T-helper 2 cell treated with Interferon-gamma antibody and Interleukin-4, amounts not matched to agents 100 ng/mL and 5 ng/mL, for 36 hours (primary cell): ENCODE data around the gene COASY. TPM values are rescaled to one million over a fixed set of nuclear protein-coding genes. Genes with fewer than 3 reads are reported as not detected.

Experiments
- intact Hi-C: fragments of 100-400 bp; cut with micrococcal nuclease; formaldehyde crosslinking; loops from one replicate; pipeline ENCODE4 v1.15.1; 2023
- total RNA-seq: library from RNA; stranded (reverse); gene quantifications from 2 replicates; pipeline ENCODE4 v1.2.3, GENCODE V29; 2022

COASY gene
- 83.5 and 90.0 TPM in 2 replicates for total RNA-seq

DNA sequence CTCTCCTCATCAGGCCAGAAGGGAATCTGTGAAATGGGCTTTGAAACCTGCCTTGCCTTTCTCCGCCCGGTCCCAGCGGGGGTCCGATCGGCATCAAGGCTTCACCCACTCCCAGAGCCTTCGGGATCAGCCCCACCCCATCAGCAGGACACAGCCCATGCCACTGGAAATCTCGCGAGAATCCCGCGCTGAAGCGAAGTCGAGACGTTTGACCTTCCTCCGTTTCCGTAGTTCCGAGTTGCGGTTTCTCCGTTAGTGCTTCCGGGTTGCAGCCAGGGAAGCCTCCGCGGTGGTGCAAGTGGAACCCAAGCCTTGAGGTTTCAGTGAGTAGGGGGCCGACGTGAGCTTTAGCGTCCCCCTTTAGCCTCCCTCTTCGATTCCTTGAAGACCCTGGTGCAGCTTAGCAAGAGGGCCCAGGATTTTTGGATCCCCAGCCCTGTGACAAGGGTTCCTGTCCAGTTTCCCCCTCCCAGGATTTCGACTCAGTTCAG, at the start of gene COASY:
Gene COASY (plus strand): TSS at position 252 of the 491 bp plus-strand sequence. CDS start 475 bp downstream, outside the sequence.
- intact Hi-C loops, result loop anchor here (2.0 kb wide), 1 partner anchor 15 kb away; the partner anchor contains the start of gene PSMC3IP

DNA sequence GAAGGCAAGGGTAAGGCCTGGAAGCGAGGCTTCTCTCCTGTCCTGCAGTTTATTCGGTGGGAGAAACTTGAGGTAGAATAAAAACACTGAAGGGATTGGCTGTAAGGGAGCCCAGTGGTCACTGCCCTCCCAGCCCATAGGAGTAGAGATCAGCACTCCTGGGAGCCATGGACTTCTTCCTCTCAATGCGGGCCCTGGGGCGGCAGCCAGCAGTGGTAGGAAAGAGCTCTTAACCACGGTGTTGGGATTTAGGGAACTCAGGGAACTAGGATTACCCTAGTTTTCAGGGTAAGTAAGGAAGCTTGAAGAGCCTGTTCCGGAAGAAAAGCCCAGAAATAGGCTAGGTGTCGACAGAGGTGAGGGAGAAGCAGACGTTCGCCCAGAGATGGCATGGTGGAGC, 49.7 kb upstream of the COASY start:
- intact Hi-C loops, result no loop called here

DNA sequence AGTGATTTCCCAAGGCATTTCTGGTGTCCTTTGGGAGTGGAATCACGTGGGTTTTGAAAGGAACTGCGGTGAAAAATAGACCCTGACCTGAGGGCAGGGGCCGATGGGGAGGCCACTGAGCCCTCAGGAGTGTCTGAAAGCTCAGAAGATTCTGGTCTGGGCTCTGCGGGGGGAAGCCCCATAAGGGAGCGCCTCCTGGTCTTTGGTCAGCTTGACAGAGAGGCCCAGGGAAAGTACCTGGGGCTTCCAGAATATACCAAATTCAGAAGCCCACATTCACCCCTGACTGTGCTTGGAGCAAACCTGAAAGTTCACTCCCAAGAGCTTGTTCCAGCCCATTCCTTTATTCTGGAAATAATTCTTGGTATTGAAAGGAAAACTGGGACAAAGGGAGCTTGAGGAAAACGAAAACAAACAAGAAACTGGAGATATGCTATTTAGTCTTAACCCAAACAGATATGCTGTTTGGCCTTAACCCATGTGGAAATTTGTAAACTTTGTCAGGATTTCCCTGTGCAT, 49.2 kb upstream of the COASY start:
- intact Hi-C loops, result no loop called here

DNA sequence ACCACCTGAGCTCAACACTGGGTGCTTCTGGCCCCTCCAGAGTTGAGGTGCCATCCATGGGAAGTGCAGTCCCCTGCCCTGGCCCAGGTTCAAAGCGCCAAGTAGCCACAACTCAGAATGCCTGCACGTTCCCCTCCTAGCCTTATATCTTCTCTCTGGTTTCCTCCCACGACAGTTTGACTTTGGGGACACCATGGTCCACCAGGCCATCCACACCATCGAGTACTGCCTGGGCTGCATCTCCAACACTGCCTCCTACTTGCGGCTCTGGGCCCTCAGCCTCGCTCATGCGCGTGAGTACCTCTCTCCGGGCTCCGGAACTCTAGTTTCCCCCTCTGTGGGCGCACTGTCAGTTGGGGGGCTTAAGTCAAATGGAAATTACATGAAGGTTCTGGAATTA, 48.3 kb upstream of the COASY start:
- intact Hi-C loops, result no loop called here

DNA sequence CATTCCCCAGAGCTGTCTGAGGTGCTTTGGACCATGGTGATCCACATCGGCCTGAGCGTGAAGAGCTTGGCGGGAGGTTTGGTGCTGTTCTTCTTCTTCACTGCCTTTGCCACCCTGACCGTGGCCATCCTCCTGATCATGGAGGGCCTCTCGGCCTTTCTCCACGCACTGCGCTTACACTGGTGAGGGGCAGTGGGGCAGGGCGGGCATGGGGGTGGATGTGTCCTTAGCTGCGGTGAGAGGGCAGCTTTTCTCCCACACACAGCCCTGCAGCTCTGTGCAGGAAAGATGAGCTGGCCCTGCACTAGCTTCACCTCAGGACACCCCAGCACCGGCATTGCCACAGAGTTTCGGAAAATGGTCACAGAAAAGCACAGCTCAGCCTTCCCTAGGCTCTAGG, 47.7 kb upstream of the COASY start:
- intact Hi-C loops, result no loop called here

DNA sequence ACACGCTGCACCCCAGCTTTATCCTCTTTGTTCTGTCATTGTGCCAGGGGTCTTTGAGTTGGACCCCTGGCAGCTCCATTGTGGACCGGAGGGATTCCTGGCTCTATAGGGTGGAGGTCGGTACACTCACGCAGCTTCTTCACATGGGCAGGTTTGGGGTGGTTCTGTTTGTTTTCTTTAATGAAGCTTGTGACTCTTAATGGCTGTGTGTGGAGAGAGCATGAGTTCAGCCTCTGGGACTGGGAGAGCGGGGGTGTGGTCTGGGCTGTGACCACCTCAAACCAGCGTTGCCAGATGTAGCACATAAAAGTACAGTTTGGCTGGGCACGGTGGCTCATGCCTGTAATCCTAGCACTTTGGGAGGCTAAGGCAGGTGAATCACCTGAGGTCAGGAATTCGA, 47.1 kb upstream of the COASY start:
- intact Hi-C loops, result loop anchor here (5.0 kb wide), 1 partner anchor 73 kb away; no protein-coding TSS in a partner anchor

DNA sequence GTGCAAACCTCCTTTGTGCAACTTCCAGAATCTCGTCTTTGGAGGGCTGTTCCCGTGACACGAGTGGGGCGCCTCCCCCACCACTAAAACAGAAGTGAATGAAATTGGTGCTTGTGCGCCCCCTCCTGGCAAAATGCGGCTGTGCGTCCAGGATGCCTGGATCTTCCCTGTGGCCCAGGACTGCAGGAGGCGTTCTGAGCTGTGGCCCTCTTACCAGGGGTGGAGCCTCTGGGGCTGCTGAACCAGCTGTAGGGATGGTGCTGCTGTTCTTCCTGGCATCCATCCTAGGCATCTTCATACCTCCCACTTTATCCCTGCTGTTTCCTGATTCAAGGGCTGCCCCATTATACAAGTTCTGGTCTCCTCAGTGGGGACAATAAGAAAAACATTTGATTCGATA, 44.4 kb upstream of the COASY start:
- intact Hi-C loops, result loop anchor here (1.0 to 5.0 kb wide), 5 partner anchors 10 to 195 kb away; partner anchors contain the start of gene ATP6V0A1

DNA sequence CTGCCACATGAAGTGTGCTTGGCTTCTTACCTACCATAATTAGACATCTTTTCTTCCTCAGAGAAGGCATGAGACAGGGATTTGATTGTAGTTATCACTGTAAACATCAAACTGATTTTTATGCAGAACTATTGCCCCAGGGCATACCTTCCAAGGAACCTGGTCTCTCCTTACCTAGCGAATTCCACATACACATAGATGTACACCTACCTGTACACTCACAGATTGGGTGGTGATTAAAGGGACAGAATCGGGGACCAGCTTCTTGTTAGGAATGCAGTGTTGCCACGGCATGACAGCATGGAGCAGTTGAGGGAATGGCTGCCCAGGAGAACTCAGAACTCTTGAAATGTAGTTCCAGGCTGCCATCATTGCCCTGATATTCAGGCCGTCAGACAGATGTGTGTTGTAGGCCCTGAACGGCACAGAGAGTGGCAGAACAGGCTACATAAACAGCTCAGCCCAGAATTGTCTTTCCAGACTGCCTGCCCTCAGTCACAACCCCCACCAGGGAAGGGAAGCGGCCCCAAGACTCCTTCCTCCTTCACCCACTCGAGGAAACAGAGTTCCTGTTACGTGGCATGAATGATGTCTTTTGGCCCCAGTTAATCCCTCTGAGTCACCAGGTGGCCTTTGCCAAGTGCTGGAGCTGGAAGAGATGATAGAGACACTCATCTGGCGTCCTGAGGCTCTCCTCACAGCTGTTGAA, 43.7 kb upstream of the COASY start:
- intact Hi-C loops, result loop anchor here (5.0 kb wide), 1 partner anchor 76 kb away; no protein-coding TSS in a partner anchor

DNA sequence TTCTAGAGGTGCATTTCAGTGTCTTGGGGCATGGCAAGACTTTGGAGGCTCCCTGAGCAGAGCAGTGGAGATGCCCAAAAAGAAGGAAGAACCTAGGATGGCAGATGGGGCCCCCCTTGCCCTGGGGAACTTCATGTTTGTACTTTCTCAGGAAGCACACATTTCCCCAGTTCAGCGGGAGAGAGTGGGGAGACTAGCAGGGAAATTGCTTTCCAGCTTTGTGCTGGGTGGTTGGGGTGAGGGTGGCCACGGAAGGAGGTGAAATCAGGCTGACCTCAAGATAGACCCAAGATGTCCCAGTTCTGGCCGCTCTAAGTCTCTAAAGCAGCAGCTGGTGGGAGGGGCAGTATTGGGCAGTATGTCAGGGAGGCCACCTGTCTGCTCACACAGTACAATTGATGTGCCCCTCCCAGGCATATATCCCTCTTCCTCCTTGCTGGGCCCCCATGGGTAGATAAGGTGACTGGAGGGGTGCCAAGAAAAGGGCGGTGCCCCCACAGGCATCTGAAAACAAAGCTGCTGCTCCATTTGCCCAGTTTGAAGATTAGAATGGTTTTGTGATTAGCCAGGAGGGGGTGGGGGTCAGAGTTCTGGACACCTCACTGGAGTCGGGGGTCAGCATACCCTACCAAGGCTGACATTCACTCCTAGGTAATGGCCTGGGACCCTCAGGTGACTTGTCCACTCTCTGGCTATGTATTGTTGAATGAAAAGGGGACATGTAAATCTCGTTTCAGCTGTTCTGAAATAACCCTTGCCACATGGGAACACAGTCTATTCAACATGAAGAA, 43.0 kb upstream of the COASY start:
- intact Hi-C loops, result loop anchor here (5.0 kb wide), 1 partner anchor 77 kb away; no protein-coding TSS in a partner anchor

DNA sequence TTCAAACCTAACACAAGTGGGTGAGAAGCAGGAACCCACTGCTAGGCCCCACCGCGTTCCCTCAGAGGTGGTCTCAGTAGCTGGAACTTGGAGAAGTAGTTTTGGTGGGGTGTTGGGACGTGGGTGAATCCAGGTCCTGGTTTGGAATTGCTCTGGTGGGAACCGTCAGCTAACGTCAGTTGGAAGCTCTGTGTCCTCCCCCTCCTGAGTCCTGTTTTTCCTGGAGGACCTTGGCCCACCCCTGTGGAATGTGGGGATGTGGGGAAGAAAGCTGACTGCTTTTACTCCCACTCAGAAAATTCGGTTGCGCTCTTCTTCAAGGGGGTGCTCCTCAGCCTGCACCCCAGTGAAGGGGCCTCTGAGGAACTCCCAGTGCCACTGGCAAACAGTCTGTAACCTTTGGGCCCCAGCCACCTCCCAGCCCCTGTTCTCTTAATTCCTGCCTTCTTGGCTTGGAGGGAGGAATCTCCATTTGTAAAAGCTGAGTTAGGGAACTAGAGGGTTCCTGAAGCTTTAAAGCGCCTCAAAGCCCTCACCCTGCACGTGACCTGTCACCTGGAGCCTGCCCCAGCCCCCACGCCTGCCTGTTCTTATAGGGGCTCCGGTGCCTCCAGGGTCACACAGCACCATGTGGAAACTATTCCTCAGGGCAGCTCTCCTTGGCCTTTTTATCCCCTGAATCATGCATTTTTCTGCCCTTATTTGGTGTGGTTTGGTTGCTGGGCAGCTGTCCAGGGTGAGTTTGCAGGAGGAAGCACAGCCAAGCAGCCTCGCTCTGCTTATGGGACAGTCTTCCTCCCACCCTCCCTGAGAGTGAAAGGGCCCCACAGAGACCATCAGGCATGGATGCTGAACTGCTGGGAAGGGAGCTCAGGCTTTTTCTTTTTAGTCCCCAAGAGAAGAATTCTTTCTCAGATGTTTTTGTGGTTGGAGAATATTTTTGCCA, 42.1 kb upstream of the COASY start:
- intact Hi-C loops, result loop anchor here (5.0 kb wide), 1 partner anchor 78 kb away; no protein-coding TSS in a partner anchor

DNA sequence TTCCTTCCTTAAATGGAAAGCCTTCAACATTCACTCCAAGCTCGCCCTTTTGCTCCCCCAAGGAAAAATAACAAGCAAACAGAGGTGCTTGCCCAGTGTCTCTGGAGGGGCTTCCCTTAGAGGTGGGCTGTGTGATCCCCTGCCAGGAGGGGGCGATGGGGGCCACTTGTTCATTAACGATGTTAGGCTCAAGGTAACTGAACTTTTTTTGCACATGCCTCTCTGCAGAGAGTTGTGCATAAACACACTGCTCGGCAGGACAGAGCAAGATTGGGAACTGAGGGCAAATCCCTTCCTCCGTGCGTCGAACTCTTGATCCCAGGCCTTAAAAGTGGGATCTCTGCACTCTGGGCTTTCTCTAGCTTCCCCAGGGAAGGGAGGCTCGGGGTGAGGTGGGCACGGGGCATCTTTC, 41.4 kb upstream of the COASY start:
- intact Hi-C loops, result no loop called here

DNA sequence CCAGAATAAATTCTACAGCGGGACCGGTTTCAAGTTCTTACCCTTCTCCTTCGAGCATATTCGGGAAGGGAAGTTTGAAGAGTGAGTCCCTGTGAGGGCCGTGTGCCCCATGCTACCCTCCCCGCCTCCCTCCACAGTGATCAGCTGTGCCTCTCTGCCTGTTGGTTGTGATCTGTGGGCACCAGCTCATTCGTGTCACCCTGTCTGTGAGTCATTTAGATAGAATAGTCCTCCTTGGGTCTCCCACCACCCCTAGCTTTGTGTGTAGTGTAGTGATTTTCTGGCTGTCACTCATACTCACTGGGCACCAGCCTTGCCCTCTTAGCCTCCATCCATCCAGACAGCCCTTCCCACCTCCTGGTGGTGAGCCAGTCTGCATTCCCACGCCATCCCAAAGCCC, 40.9 kb upstream of the COASY start:
- intact Hi-C loops, result no loop called here

DNA sequence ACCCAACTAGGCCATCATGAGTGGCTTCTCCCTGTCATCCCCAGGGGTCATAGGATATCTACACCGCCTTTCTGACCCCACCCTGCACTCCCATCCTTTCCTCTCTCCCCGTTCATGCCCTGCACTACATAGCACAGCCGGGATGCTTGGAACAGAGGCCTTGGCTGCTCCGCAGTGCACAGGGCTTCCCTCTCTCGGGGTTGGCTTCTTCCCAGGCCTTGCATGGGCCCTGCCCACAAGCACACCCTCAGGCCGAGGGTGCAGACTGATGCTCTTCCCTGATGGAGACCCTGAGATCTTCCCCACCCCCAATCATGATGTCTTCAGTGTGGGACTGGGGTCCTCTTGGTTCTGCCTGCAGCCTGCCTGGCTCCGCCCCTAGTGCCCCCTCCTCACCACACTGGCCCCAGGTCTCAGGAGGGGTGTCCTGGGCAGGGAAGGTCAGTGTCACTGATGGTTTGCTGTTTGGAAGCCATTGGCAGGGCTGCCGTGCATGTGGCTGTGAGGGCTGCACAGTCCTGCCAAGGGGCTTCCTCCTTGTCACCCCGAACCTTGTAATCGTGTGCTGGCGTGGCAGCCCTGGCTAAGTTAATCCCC, 40.2 kb upstream of the COASY start:
- intact Hi-C loops, result no loop called here

DNA sequence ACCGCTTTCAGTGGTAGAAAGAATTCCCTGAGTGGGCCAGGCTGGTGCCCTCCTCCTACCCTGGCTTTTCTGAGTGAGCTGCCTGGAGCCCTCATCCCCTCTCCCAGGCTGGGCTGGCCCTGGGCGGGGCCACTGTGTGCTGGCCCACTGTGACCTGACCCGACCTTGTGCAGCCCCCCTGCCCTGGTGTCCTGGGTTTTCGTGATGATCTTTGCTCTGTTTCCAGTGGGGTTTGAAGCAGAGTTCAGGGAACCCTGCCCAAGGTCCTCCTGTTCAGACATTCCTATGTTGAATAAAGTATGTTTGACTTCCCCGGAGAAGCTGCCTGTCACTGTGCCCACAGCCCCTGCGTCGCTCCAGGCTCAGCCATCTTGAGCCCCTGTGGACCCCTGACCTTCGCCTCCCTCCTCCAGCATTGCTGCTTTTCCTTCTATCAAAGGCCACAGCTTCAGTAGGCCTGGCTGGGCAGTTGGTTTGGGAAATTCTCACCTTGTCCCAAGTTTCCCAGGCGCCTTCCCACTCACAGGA, 39.6 kb upstream of the COASY start:
- intact Hi-C loops, result no loop called here

DNA sequence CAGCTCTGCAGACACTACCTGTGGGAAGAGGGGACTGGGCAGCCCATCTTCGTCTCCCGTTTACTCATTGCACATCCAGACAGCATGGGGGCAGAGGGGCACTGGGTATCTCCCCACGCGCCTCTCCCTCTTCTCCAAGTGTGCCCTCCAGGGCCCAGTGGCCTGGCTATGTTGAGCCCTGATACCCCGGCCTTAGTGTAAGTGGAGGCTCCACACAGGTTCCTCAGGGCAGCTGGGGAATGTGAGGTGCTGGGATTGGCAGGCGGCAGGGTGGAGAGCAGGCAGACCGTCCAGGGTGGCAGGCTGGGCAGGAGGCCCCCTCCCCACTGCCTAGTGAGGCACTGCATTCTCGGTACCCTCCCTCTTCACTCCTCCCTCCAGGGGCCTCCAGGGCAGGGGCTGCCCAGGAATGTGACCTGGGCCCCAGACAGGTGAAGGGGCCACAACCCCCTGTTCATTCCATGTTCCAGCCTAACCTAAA, 39.1 kb upstream of the COASY start:
- intact Hi-C loops, result no loop called here

DNA sequence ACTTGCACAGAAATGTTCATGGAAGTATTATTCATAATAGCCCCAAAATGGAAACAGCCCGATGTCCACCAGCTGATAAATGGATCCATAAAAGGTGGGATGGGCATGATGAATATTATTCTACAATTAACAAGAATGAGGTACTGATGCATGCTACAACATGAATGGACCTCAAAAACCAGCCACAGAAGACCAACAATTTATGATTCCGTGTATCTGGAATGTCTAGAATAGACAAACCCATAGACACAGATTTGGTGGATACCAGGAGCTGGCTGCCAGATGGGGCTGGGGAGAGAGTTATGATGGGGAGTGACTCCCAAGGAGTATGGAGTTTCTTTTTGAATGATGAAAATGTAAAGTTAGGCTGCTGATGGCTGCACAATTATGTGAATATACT, 36.7 kb upstream of the COASY start:
- intact Hi-C loops, result no loop called here

DNA sequence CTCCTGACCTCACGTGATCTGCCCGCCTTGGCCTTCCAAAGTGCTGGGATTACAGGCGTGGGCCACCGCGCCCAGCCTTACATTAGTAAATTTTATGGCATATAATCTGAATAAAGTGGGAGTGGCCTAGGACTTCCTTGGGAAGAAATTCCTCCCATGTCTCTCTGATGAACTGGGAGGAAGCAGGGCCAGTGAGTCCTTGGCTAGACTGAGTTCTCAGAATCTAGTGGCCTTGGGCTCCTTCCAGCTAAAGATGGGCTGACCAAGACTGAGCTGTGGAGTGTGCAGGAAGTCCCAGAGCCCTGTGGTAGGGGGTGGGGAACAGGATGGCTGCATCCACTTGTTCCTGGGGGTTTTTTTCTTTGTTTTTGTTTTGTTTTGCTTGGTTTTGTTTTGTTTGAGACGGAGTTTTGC, 35.9 kb upstream of the COASY start:
- intact Hi-C loops, result no loop called here

DNA sequence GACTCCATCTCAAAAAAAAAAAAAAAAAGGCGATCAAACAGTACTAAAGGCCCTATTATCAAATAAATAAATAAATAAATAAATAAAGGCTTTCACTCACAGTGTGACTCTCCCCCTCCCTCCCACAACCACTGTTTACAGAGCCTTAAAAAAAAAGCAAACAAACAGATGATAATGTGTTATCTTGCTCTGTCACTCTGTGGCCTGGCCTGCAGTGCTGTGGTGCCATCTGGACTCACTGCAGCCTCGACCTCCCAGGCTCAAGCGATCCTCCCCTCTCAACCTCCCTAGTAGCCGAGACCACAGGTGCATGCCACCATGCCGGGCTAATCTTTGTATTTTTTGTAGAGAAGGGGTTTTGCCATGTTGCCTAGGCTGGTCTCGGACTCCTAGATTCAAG, 34.0 kb upstream of the COASY start:
- intact Hi-C loops, result loop anchor here (1.0 kb wide), 2 partner anchors 11 to 100 kb away; no protein-coding TSS in a partner anchor

DNA sequence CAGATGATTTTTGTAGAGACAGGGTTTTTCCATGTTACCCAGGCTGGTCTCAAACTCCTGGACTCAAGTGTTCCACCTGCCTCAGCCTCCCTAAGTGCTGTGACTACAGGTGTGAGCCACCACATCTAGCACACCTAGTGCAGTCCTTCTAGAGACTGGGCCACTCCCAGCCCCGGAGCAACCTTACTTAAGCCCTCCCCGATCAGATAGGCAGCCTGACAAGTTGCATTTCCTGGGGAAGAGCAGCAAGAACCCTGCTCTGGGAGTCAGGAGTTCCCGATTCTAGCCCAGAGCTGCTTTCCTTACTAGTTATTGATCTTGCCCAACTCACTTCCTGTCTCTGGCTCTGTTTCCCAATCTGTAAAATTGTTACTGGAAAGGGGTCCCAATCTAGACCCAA, 32.9 kb upstream of the COASY start:
- intact Hi-C loops, result no loop called here

DNA sequence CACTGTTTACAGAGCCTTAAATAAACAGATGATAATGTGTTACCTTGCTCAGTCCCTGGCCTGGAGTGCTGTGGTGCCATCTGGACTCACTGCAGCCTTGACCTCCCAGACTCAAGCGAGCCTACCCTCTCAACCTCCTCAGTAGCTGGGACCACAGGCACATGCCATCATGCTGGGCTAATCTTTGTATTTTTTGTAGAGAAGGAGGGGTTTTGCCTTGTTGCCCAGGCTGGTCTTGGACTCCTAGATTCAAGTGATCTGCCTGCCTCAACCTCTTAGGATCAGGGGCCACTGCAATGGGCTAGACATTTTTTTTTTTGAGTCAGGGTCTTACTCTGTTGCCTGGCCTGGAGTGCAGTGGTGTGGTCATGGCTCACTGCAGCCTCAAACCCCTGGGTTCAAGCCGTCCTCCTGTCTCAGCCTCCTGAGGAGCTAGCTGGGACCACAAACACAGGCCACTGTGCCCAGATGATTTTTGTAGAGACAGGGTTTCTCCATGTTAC, 30.9 kb upstream of the COASY start:
- intact Hi-C loops, result loop anchor here (10.0 kb wide), 1 partner anchor 346 kb away; the partner anchor contains the start of genes HCRT and KCNH4
